Panc1 (cell line): ENCODE results near the gene MPRIP. TPM values are rescaled to one million over a fixed set of nuclear protein-coding genes. Genes with fewer than 3 reads are reported as not detected.
A peak's percentile ranks its signal among the peaks of the same experiment; 100 is the strongest.

ENCODE experiments used
- ATAC-seq: fragments of 200-7000 bp; cut with Tn5 transposase; 2 replicates; pipeline ENCODE4 v1.9.1; 2020; ENCODE audit warnings: mild to moderate bottlenecking, moderate library complexity
- BruUV-seq: library from RNA; stranded (reverse); fragments of 400-500 nt; replicated peaks from 2 replicates; lab custom pipeline; 2021; lab: Mats Ljungman, UMichigan
- CTCF ChIA-PET: fragments of 300-600 bp; sonication (Branson Sonifier 250); formaldehyde crosslinking; loops from one replicate; lab custom pipeline; 2022; ENCODE audit warnings: antibody characterized with exemption; lab: Charles Lee
- POLR2A ChIA-PET: fragments of 300-600 bp; sonication (Branson Sonifier 250); formaldehyde crosslinking; loops from one replicate; lab custom pipeline; 2022; ENCODE audit warnings: antibody characterized with exemption; lab: Charles Lee
- DNase-seq: peaks from one replicate; pipeline ENCODE4 v3.0.0-alpha.2; 2010; ENCODE audit warnings: low read depth, low spot score
- H3K27ac ChIP-seq: 2 replicates; pipeline ENCODE4 v1.5.1; 2011; ENCODE audit warnings: mild to moderate bottlenecking, low read length, inconsistent platforms
- H3K27me3 ChIP-seq: fragments of 200-500 bp; sonication (Bioruptor generic); 2 replicates; pipeline ENCODE4 v1.6.0; 2014; ENCODE audit warnings: low read length, inconsistent platforms; ENCODE audit not compliant: control insufficient read depth, insufficient read depth
- H3K36me3 ChIP-seq: fragments of 200-500 bp; sonication (Bioruptor generic); 2 replicates; pipeline ENCODE4 v1.5.1; 2014; ENCODE audit warnings: inconsistent platforms, mild to moderate bottlenecking, low read length, moderate library complexity; ENCODE audit not compliant: control insufficient read depth, insufficient read depth
- H3K4me1 ChIP-seq: 2 replicates; pipeline ENCODE4 v1.5.1; 2011; ENCODE audit warnings: inconsistent platforms, mild to moderate bottlenecking, low read length, moderate library complexity; ENCODE audit not compliant: control insufficient read depth, insufficient read depth
- H3K4me3 ChIP-seq, 2 experiments: 2 replicates each; pipeline ENCODE4 v1.5.1; 2011 to 2012; ENCODE audit warnings: low read depth in 2 of 2, low read length in 2 of 2, mild to moderate bottlenecking in 2 of 2, inconsistent platforms in 1 of 2, moderate library complexity in 1 of 2
- H3K9me3 ChIP-seq: fragments of 200-500 bp; sonication (Bioruptor generic); 2 replicates; pipeline ENCODE4 v1.5.1; 2014; ENCODE audit warnings: low read depth, mild to moderate bottlenecking, inconsistent platforms, low read length, moderate library complexity; ENCODE audit not compliant: control insufficient read depth, insufficient read depth
- CTCF ChIP-seq: fragments of 450-650 bp; IDR thresholded peaks from 2 replicates; pipeline ENCODE4 v1.5.1; 2017; ENCODE audit warnings: mild to moderate bottlenecking
- POLR2AphosphoS5 ChIP-seq: IDR thresholded peaks from 2 replicates; pipeline ENCODE4 v1.6.1; 2012; ENCODE audit warnings: mild to moderate bottlenecking, low read depth, low read length, moderate library complexity
- SIN3A ChIP-seq: IDR thresholded peaks from 2 replicates; pipeline ENCODE4 v1.6.1; 2012; ENCODE audit warnings: low read depth, mild to moderate bottlenecking, low read length, moderate library complexity, borderline replicate concordance; ENCODE audit not compliant: insufficient read depth
- TCF7L2 ChIP-seq: IDR thresholded peaks from 2 replicates; pipeline ENCODE4 v1.6.1; 2011; ENCODE audit warnings: mild to moderate bottlenecking, low read depth, low read length, inconsistent platforms
- in situ Hi-C: cut with HindIII; loops from 2 replicates; pipeline ENCODE4 v1.10.0; 2016; ENCODE audit warnings: low sequenced_read_pairs, low pct_unique_long_range_greater_than_20kb
- intact Hi-C: fragments of 100-400 bp; cut with micrococcal nuclease; formaldehyde crosslinking; loops from one replicate; pipeline ENCODE4 v1.10.0; 2022; ENCODE audit not compliant: unreplicated experiment
- total RNA-seq: library from RNA; stranded (reverse); gene quantifications from one replicate; pipeline ENCODE4 v1.2.1, GENCODE V29; 2021; ENCODE audit not compliant: unreplicated experiment
- TF ChIP-seq, protein P1 (sequence below), 2 experiments: IDR thresholded peaks; 2 replicates each; pipeline ENCODE4 v1.6.1; 2011 to 2012; ENCODE audit warnings: low read depth in 2 of 2, control low read depth in 1 of 2, low read length in 1 of 2, mild to moderate bottlenecking in 1 of 2, moderate library complexity in 1 of 2; ENCODE audit not compliant: insufficient read depth in 1 of 2

MPRIP gene
- total RNA-seq, 1 experiment from 2014 or later: 155 TPM

- Histone ChIP-seq H3K27me3 (no peaks in the 10 kb centered on the region), H3K4me3 (no peak overlapping the region), H3K36me3 (no peaks in the 10 kb centered on the region), H3K9me3 (no peaks in the 10 kb centered on the region), H3K4me1 (no peaks in the 10 kb centered on the region), H3K27ac (no peak overlapping the region)
- CTCF ChIA-PET: no interaction called here
- BruUV-seq: no TSS peak
- intact Hi-C loops: loop anchor here (10.0 kb wide), 1 partner anchor 203 kb away; no protein-coding TSS in a partner anchor
- TF ChIP-seq SIN3A (no peak), TCF7L2 (no peak), POLR2AphosphoS5 (no peak), CTCF (no peak)
- TF ChIP-seq, protein P1, sequence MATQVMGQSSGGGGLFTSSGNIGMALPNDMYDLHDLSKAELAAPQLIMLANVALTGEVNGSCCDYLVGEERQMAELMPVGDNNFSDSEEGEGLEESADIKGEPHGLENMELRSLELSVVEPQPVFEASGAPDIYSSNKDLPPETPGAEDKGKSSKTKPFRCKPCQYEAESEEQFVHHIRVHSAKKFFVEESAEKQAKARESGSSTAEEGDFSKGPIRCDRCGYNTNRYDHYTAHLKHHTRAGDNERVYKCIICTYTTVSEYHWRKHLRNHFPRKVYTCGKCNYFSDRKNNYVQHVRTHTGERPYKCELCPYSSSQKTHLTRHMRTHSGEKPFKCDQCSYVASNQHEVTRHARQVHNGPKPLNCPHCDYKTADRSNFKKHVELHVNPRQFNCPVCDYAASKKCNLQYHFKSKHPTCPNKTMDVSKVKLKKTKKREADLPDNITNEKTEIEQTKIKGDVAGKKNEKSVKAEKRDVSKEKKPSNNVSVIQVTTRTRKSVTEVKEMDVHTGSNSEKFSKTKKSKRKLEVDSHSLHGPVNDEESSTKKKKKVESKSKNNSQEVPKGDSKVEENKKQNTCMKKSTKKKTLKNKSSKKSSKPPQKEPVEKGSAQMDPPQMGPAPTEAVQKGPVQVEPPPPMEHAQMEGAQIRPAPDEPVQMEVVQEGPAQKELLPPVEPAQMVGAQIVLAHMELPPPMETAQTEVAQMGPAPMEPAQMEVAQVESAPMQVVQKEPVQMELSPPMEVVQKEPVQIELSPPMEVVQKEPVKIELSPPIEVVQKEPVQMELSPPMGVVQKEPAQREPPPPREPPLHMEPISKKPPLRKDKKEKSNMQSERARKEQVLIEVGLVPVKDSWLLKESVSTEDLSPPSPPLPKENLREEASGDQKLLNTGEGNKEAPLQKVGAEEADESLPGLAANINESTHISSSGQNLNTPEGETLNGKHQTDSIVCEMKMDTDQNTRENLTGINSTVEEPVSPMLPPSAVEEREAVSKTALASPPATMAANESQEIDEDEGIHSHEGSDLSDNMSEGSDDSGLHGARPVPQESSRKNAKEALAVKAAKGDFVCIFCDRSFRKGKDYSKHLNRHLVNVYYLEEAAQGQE (IDR thresholded peaks at IDR 0.05; ENCODE audit: insufficient read depth in 1 of 2, low read depth in 2 of 2, low read length in 1 of 2): no peak
- ATAC-seq (peak; percentile 50; the same call in 1 of the 2 replicates), DNase-seq (no peak)
- POLR2A ChIA-PET: interaction anchor here (0.6 kb wide), 1 partner anchor 609 kb away, joined by 6 read pairs; no protein-coding TSS in a partner anchor
- in situ Hi-C loops: no loop called here
Measured at GRCh38 chr17:17198281-17198680, 156.0 kb downstream of the MPRIP start.

- H3K9me3 ChIP-seq: no peaks in the 10 kb centered on the region
- no peak for ATAC-seq
- no peak for DNase-seq
- no peak overlapping the region for H3K27ac ChIP-seq
- in situ Hi-C loops (no loop called here), intact Hi-C loops (no loop called here)
- H3K4me1 ChIP-seq: peaks cover 3% of the 10 kb centered on the region; the same call in 1 of the 2 replicates
- H3K4me3 ChIP-seq: no peak overlapping the region
- no peak for TF ChIP-seq TCF7L2
- no peak for TF ChIP-seq CTCF
- no peak for TF ChIP-seq POLR2AphosphoS5
- TF ChIP-seq SIN3A: no peak
- TF ChIP-seq, protein P1 (IDR thresholded peaks at IDR 0.05; ENCODE audit: insufficient read depth in 1 of 2, low read depth in 2 of 2, low read length in 1 of 2): no peak
- no peaks in the 10 kb centered on the region for H3K27me3 ChIP-seq
- no TSS peak for BruUV-seq
- ChIA-PET CTCF (no interaction called here), POLR2A (no interaction called here)
- no peaks in the 10 kb centered on the region for H3K36me3 ChIP-seq
Measured at GRCh38 chr17:17200311-17200710, 158.1 kb downstream of the MPRIP start.
